Choroid plexus epithelial cell (primary cell): ENCODE data around the gene MRPL28.
"Not testable (repeated sequence)": the region's sequence is repeated elsewhere in the genome, so short reads cannot be mapped to it uniquely, and the experiment has no call there.

ENCODE experiments used
- DNase-seq: peaks from one replicate; pipeline ENCODE4 v3.0.0-alpha.2; 2010; ENCODE audit warnings: low read depth
- H3K4me3 ChIP-seq: 2 replicates; pipeline ENCODE4 v1.5.1; 2011; ENCODE audit warnings: low read depth, mild to moderate bottlenecking, control low read depth, low read length, moderate library complexity
- TF ChIP-seq, protein P1 (sequence below): conservative IDR thresholded peaks from 2 replicates; pipeline ENCODE4 v1.5.1; 2011; ENCODE audit warnings: low read depth, mild to moderate bottlenecking, control low read depth, inconsistent platforms, low read length, moderate library complexity

The MRPL28 gene

DNA sequence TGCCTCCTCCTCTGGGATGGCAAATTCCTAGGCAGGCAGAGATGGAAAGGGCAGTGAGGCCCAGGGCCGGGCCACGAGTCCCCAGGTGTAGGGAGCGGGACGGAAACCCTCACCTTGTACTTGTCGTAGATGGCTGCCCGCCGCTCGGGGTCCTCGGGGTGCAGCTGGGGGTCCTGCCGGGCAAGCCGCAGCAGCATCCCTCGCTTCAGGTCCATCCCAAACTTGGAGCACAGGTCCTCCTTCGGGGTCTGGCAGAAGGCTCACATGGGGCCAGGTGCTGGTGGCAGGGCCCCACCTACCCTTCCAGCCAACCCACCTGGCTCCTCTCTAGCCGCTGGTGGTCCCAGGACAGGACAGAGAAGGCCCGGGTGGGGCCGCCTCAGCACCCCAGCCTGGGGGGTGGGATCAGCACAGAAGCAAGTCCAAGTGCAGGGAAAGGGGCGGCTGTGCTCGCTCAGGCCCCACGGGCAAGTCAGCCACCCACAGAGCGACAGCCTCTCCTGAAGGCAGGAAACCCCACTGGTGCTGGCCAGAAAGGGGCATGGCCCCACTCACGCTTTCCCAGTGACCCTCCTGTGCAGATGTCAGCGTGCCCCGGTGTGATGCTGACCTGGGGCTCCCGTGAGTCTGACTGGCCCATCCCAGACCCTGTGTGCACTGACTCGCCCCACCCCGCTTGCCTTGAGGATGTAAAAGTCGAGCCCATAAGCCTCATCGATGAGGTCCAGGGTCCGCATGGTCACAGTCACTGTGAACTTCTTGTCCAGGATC, 1.8 kb downstream of the MRPL28 start:
- no peak for DNase-seq
- no peak overlapping the region for H3K4me3 ChIP-seq
- TF ChIP-seq, protein P1, sequence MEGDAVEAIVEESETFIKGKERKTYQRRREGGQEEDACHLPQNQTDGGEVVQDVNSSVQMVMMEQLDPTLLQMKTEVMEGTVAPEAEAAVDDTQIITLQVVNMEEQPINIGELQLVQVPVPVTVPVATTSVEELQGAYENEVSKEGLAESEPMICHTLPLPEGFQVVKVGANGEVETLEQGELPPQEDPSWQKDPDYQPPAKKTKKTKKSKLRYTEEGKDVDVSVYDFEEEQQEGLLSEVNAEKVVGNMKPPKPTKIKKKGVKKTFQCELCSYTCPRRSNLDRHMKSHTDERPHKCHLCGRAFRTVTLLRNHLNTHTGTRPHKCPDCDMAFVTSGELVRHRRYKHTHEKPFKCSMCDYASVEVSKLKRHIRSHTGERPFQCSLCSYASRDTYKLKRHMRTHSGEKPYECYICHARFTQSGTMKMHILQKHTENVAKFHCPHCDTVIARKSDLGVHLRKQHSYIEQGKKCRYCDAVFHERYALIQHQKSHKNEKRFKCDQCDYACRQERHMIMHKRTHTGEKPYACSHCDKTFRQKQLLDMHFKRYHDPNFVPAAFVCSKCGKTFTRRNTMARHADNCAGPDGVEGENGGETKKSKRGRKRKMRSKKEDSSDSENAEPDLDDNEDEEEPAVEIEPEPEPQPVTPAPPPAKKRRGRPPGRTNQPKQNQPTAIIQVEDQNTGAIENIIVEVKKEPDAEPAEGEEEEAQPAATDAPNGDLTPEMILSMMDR = no peak

GRCh38 chr16:367333-367903, 2.9 kb downstream of the MRPL28 start:
- TF ChIP-seq, protein P1 = no peak
- no peak overlapping the region for H3K4me3 ChIP-seq
- DNase-seq = no peak

- no peak overlapping the region for H3K4me3 ChIP-seq
- no peak for DNase-seq
- TF ChIP-seq, protein P1 = no peak
Measured at GRCh38 chr16:366476-366875, 3.9 kb downstream of the MRPL28 start.

GRCh38 chr16:364595-365491, 5.5 kb downstream of the MRPL28 start:
- no peak for DNase-seq
- TF ChIP-seq, protein P1 = no peak
- no peak overlapping the region for H3K4me3 ChIP-seq

- H3K4me3 ChIP-seq = no peak overlapping the region
- DNase-seq = no peak
- TF ChIP-seq, protein P1 = no peak
Measured at GRCh38 chr16:363766-364490, 6.4 kb downstream of the MRPL28 start.

DNA sequence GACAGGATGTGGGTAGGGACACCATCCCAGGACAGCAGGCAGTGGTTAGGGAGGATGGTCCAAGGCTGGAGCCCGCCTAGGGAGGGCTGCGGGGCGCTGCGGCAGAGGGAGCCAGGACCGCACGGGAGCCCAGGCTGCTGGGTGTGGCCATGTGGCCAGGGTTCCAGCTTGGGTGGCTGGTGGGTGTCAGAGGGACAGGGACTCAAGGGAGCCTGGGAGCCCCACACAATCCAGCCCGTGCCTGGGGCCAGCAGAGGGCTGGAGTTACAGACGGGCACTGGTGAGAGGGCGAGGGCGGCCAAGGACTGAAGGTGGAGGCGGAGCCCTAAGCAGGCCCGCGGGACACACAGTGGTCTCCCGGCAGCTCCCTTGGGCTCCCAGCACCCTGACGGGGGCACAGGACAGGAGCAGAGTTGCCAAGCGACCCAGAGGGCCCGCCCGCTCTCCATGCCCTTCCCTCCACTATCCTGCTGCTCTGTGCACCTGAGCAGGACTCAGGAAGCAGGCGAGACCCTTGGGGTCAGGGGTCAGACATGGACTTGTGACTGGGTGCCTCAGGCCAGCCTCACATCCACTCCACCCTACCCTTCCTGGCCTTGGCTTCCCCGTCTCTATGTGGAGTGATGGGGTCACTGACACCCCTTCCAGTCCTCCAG, 7.1 kb downstream of the MRPL28 start:
- no peak overlapping the region for H3K4me3 ChIP-seq
- TF ChIP-seq, protein P1 = no peak
- DNase-seq = no peak

- H3K4me3 ChIP-seq = not testable (repeated sequence)
Measured at GRCh38 chr16:362702-362999, 7.7 kb downstream of the MRPL28 start.

More at GRCh38 chr16:362702-362999, 7.7 kb downstream of the MRPL28 start:
- not testable (repeated sequence) for DNase-seq
